GM23338 (cell line): ENCODE measurements around the gene MTHFD2. TPM values are rescaled to one million over a fixed set of nuclear protein-coding genes. Genes with fewer than 3 reads are reported as not detected.

Source experiments
- ATAC-seq: fragments of 200-7000 bp; cut with Tn5 transposase; 3 replicates; pipeline ENCODE4 v1.9.1; 2020
- DNase-seq: peaks from one replicate; pipeline ENCODE4 v3.0.0-alpha.2; 2015; ENCODE audit warnings: low spot score
- H2AFZ ChIP-seq: fragments of 200-600 bp; sonication (generic); 2 replicates; pipeline ENCODE4 v1.8.0; 2016; ENCODE audit warnings: antibody characterized with exemption, mild to moderate bottlenecking, moderate library complexity
- H3F3A ChIP-seq: fragments of 200-600 bp; sonication (generic); replicated peaks from 2 replicates; pipeline ENCODE4 v1.8.0; 2017; ENCODE audit warnings: antibody characterized with exemption, mixed run types, low read depth
- H3K27ac ChIP-seq: fragments of 200-600 bp; sonication (generic); 2 replicates; pipeline ENCODE4 v1.6.1; 2016; ENCODE audit warnings: low read depth
- H3K27me3 ChIP-seq: fragments of 200-600 bp; sonication (generic); 2 replicates; pipeline ENCODE4 v1.8.0; 2016; ENCODE audit warnings: mild to moderate bottlenecking, mixed run types, moderate library complexity; ENCODE audit not compliant: insufficient read depth
- H3K36me3 ChIP-seq: fragments of 200-600 bp; sonication (generic); 2 replicates; pipeline ENCODE4 v1.8.0; 2016; ENCODE audit warnings: mild to moderate bottlenecking; ENCODE audit not compliant: insufficient read depth
- H3K4me1 ChIP-seq: fragments of 200-600 bp; sonication (generic); 2 replicates; pipeline ENCODE4 v1.8.0; 2016; ENCODE audit warnings: mild to moderate bottlenecking, moderate library complexity; ENCODE audit not compliant: insufficient read depth
- H3K4me2 ChIP-seq: fragments of 200-600 bp; sonication (generic); 2 replicates; pipeline ENCODE4 v1.7.1; 2017; ENCODE audit warnings: mixed run types
- H3K4me3 ChIP-seq: fragments of 200-600 bp; sonication (generic); 2 replicates; pipeline ENCODE4 v1.6.1; 2016; ENCODE audit warnings: mixed run types
- H3K79me2 ChIP-seq: fragments of 200-600 bp; sonication (generic); replicated peaks from 2 replicates; pipeline ENCODE4 v1.8.0; 2017; ENCODE audit warnings: mild to moderate bottlenecking; ENCODE audit not compliant: insufficient read depth
- H3K9me2 ChIP-seq: fragments of 200-600 bp; sonication (generic); 2 replicates; pipeline ENCODE4 v1.8.0; 2017; ENCODE audit not compliant: insufficient read depth
- H4K20me1 ChIP-seq: fragments of 200-600 bp; sonication (generic); replicated peaks from 2 replicates; pipeline ENCODE4 v1.8.0; 2017; ENCODE audit warnings: mild to moderate bottlenecking; ENCODE audit not compliant: insufficient read depth
- H3K27ac Mint-ChIP-seq: 2 replicates; pipeline ENCODE4 v1.8.0; 2020; ENCODE audit warnings: inconsistent platforms, mild to moderate bottlenecking, moderate library complexity, mixed read lengths
- H3K27me3 Mint-ChIP-seq: 3 replicates; pipeline ENCODE4 v1.8.0; 2022; ENCODE audit warnings: low read depth, mild to moderate bottlenecking, moderate library complexity, mixed read lengths, inconsistent platforms; ENCODE audit not compliant: insufficient read depth, poor library complexity
- H3K36me3 Mint-ChIP-seq: 3 replicates; pipeline ENCODE4 v1.8.0; 2021; ENCODE audit warnings: low read depth, mild to moderate bottlenecking, inconsistent platforms, moderate library complexity, mixed read lengths
- H3K4me1 Mint-ChIP-seq: 3 replicates; pipeline ENCODE4 v1.8.0; 2020; ENCODE audit warnings: mild to moderate bottlenecking, inconsistent platforms, mixed read lengths
- H3K4me3 Mint-ChIP-seq: 3 replicates; pipeline ENCODE4 v1.8.0; 2021; ENCODE audit warnings: moderate library complexity, mild to moderate bottlenecking, inconsistent platforms, mixed read lengths
- H3K9me3 Mint-ChIP-seq: 3 replicates; pipeline ENCODE4 v1.8.0; 2020; ENCODE audit warnings: moderate library complexity, mild to moderate bottlenecking, inconsistent platforms, mixed read lengths
- CREB1 ChIP-seq: fragments of 250-450 bp; sonication (Bioruptor Pico); IDR thresholded peaks from 2 replicates; pipeline ENCODE4 v1.5.0; 2020; ENCODE audit warnings: low read depth, mild to moderate bottlenecking, moderate library complexity
- CTCF ChIP-seq, 2 experiments: fragments of 200-600 bp in 1 of 2; sonication (generic) in 1 of 2; conservative IDR thresholded peaks; 2 replicates each; pipeline versions ENCODE4 v1.5.1 to v1.6.1; 2016 to 2017; ENCODE audit warnings: antibody characterized with exemption in 2 of 2, low read depth in 2 of 2, mild to moderate bottlenecking in 2 of 2, moderate library complexity in 1 of 2
- EZH2 ChIP-seq: fragments of 200-600 bp; sonication (generic); IDR thresholded peaks from one replicate; pipeline ENCODE4 v1.8.0; 2017; ENCODE audit warnings: antibody characterized with exemption, mild to moderate bottlenecking, low read depth; ENCODE audit not compliant: unreplicated experiment
- EZH2phosphoT487 ChIP-seq: fragments of 200-600 bp; sonication (generic); IDR thresholded peaks from one replicate; pipeline ENCODE4 v1.8.1; 2018; ENCODE audit warnings: antibody characterized with exemption; ENCODE audit not compliant: unreplicated experiment
- JUNB ChIP-seq: IDR thresholded peaks from one replicate; pipeline ENCODE4 v1.6.1; 2016; ENCODE audit warnings: antibody characterized with exemption; ENCODE audit not compliant: unreplicated experiment
- NANOG ChIP-seq: IDR thresholded peaks from 2 replicates; pipeline ENCODE4 v1.6.1; 2016; ENCODE audit warnings: antibody characterized with exemption, borderline replicate concordance
- POLR2AphosphoS5 ChIP-seq: IDR thresholded peaks from 2 replicates; pipeline ENCODE4 v1.6.1; 2016; ENCODE audit warnings: antibody characterized with exemption, low read depth
- REST ChIP-seq: IDR thresholded peaks from one replicate; pipeline ENCODE4 v1.6.1; 2018; ENCODE audit warnings: antibody characterized with exemption; ENCODE audit not compliant: unreplicated experiment
- STAT1 ChIP-seq: IDR thresholded peaks from one replicate; pipeline ENCODE4 v1.6.1; 2016; ENCODE audit warnings: antibody characterized with exemption; ENCODE audit not compliant: unreplicated experiment
- ZNF114 ChIP-seq: fragments of 250-450 bp; sonication (Bioruptor Pico); IDR thresholded peaks from 2 replicates; pipeline ENCODE4 v1.5.0; 2020; ENCODE audit warnings: mild to moderate bottlenecking, moderate library complexity
- ZNF331 ChIP-seq: fragments of 250-450 bp; sonication (Bioruptor Pico); IDR thresholded peaks from 2 replicates; pipeline ENCODE4 v1.5.0; 2020; ENCODE audit warnings: low read depth, mild to moderate bottlenecking, moderate library complexity
- polyA plus RNA-seq: library from polyadenylated mRNA; unstranded; fragments of >200 nt; fragmentation: Nextera tagmentation; extraction: Ambion mirVana; gene quantifications from 2 replicates; pipeline ENCODE4 v1.2.1, GENCODE V29; 2016
- total RNA-seq: library from RNA; depleted of rRNA; stranded (reverse); fragments of >200 nt; shearing (Covaris generic); gene quantifications from 2 replicates; pipeline ENCODE4 v1.2.3, GENCODE V29; 2014
- TF ChIP-seq, protein P1 (sequence below): IDR thresholded peaks from 2 replicates; pipeline ENCODE4 v1.6.1; 2016; ENCODE audit warnings: antibody characterized with exemption
- TF ChIP-seq, protein P2 (sequence below): fragments of 250-450 bp; sonication (Bioruptor Pico); IDR thresholded peaks from 2 replicates; pipeline ENCODE4 v1.5.0; 2020; ENCODE audit warnings: mild to moderate bottlenecking, moderate library complexity

The MTHFD2 gene
- total and polyA plus RNA-seq, 2 experiments from 2014 or later = 279 to 281 TPM

DNA sequence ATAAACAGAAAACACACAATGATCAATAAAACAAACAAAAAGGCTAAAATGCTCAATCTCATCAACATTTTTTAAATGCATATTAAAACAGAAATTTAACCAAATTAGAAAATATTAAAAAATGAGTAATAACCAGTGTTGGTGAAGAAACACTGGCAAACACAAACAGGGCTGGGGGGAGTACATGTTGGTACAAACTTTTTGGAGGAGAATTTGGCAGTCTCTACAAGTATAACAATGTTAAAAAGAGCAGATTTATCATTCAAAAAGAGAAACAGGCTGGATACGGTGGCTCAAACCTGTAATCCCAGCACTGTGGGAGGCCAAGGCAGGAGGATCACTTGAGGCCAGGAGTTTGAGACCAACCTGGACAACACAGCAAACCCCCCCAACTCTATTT is 33.7 kb upstream of the MTHFD2 start:
- peaks cover 73% of the 10 kb centered on the region for H3K36me3 Mint-ChIP-seq
- peaks cover 2% of the 10 kb centered on the region for H3K27me3 Mint-ChIP-seq
- DNase-seq (no peak), ATAC-seq (no peak)
- no peaks in the 10 kb centered on the region for H3K27me3 ChIP-seq
- peaks cover 5% of the 10 kb centered on the region; the same call in 1 of the 2 replicates for H3F3A ChIP-seq
- H3K4me3 ChIP-seq = no peak overlapping the region
- peaks cover 70% of the 10 kb centered on the region for H3K36me3 ChIP-seq
- H3K79me2 ChIP-seq = peaks cover 53% of the 10 kb centered on the region
- no peak overlapping the region for H3K4me3 Mint-ChIP-seq
- TF ChIP-seq ZNF114 (no peak), ZNF331 (no peak), CTCF (conservative IDR thresholded peaks at IDR 0.05; ENCODE audit: low read depth in 2 of 2) (no peak), NANOG (no peak), STAT1 (no peak), EZH2 (no peak), CREB1 (no peak), EZH2phosphoT487 (no peak), REST (no peak), POLR2AphosphoS5 (no peak), JUNB (no peak)
- TF ChIP-seq, protein P1, sequence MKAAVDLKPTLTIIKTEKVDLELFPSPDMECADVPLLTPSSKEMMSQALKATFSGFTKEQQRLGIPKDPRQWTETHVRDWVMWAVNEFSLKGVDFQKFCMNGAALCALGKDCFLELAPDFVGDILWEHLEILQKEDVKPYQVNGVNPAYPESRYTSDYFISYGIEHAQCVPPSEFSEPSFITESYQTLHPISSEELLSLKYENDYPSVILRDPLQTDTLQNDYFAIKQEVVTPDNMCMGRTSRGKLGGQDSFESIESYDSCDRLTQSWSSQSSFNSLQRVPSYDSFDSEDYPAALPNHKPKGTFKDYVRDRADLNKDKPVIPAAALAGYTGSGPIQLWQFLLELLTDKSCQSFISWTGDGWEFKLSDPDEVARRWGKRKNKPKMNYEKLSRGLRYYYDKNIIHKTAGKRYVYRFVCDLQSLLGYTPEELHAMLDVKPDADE = no peak
- TF ChIP-seq, protein P2, sequence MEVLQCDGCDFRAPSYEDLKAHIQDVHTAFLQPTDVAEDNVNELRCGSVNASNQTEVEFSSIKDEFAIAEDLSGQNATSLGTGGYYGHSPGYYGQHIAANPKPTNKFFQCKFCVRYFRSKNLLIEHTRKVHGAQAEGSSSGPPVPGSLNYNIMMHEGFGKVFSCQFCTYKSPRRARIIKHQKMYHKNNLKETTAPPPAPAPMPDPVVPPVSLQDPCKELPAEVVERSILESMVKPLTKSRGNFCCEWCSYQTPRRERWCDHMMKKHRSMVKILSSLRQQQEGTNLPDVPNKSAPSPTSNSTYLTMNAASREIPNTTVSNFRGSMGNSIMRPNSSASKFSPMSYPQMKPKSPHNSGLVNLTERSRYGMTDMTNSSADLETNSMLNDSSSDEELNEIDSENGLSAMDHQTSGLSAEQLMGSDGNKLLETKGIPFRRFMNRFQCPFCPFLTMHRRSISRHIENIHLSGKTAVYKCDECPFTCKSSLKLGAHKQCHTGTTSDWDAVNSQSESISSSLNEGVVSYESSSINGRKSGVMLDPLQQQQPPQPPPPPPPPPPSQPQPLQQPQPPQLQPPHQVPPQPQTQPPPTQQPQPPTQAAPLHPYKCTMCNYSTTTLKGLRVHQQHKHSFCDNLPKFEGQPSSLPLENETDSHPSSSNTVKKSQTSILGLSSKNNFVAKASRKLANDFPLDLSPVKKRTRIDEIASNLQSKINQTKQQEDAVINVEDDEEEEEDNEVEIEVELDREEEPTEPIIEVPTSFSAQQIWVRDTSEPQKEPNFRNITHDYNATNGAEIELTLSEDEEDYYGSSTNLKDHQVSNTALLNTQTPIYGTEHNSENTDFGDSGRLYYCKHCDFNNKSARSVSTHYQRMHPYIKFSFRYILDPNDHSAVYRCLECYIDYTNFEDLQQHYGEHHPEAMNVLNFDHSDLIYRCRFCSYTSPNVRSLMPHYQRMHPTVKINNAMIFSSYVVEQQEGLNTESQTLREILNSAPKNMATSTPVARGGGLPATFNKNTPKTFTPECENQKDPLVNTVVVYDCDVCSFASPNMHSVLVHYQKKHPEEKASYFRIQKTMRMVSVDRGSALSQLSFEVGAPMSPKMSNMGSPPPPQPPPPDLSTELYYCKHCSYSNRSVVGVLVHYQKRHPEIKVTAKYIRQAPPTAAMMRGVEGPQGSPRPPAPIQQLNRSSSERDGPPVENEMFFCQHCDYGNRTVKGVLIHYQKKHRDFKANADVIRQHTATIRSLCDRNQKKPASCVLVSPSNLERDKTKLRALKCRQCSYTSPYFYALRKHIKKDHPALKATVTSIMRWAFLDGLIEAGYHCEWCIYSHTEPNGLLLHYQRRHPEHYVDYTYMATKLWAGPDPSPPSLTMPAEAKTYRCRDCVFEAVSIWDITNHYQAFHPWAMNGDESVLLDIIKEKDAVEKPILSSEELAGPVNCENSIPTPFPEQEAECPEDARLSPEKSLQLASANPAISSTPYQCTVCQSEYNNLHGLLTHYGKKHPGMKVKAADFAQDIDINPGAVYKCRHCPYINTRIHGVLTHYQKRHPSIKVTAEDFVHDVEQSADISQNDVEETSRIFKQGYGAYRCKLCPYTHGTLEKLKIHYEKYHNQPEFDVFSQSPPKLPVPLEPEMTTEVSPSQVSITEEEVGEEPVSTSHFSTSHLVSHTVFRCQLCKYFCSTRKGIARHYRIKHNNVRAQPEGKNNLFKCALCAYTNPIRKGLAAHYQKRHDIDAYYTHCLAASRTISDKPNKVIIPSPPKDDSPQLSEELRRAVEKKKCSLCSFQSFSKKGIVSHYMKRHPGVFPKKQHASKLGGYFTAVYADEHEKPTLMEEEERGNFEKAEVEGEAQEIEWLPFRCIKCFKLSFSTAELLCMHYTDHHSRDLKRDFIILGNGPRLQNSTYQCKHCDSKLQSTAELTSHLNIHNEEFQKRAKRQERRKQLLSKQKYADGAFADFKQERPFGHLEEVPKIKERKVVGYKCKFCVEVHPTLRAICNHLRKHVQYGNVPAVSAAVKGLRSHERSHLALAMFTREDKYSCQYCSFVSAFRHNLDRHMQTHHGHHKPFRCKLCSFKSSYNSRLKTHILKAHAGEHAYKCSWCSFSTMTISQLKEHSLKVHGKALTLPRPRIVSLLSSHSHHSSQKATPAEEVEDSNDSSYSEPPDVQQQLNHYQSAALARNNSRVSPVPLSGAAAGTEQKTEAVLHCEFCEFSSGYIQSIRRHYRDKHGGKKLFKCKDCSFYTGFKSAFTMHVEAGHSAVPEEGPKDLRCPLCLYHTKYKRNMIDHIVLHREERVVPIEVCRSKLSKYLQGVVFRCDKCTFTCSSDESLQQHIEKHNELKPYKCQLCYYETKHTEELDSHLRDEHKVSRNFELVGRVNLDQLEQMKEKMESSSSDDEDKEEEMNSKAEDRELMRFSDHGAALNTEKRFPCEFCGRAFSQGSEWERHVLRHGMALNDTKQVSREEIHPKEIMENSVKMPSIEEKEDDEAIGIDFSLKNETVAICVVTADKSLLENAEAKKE (CRISPR knock-in tag) = no peak
- no peaks in the 10 kb centered on the region for H3K4me1 ChIP-seq
- no peak overlapping the region for H3K4me2 ChIP-seq
- no peak overlapping the region for H3K27ac Mint-ChIP-seq
- no peak overlapping the region for H3K27ac ChIP-seq
- no peaks in the 10 kb centered on the region for H3K9me2 ChIP-seq
- peaks cover 41% of the 10 kb centered on the region for H4K20me1 ChIP-seq
- H3K4me1 Mint-ChIP-seq = no peaks in the 10 kb centered on the region
- no peaks in the 10 kb centered on the region for H3K9me3 Mint-ChIP-seq
- H2AFZ ChIP-seq = no peak overlapping the region
